SK-N-MC (cell line): ENCODE measurements around the gene XCR1.

Experiments used
- EZH2 ChIP-seq: fragments of 200-600 bp; sonication (generic); IDR thresholded peaks from one replicate; pipeline ENCODE4 v1.6.1; 2017; ENCODE audit warnings: antibody characterized with exemption
- POLR2AphosphoS5 ChIP-seq: IDR thresholded peaks from 2 replicates; pipeline ENCODE4 v1.6.1; 2012; ENCODE audit warnings: mild to moderate bottlenecking, low read depth, low read length, borderline replicate concordance

DNA sequence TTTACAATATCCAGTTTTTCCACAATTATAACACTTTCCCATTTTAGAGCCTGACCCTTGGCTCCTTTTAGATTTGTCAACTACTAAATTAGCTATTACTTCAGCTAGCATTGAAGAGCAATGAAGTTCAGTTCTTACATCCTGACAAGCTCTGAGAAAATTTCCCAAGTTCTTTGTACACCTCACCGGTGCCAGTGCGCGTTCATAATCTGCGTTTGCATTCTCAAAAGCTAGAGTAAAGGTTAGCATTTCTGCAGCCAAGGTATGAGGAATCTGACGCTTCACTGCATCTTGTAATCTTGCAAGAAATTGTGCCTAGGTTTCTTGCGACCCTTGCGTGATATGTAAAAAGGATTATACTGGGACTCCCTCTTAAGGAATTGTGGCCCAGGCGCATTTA is 25.2 kb upstream of the XCR1 start:
- no peak for TF ChIP-seq EZH2
- TF ChIP-seq POLR2AphosphoS5, result no peak
